HCT116 (cell line): Measurements from ENCODE around the gene NUP153. TPM values are rescaled to one million over a fixed set of nuclear protein-coding genes. Genes with fewer than 3 reads are reported as not detected.

Experiments used
- ATAC-seq: fragments of 200-7000 bp; cut with Tn5 transposase; 2 replicates; pipeline ENCODE4 v1.9.1; 2020; ENCODE audit warnings: mild to moderate bottlenecking, moderate library complexity
- BruUV-seq: library from RNA; stranded (reverse); fragments of 400-500 nt; replicated peaks from 2 replicates; lab custom pipeline; 2021; lab: Mats Ljungman, UMichigan
- CTCF ChIA-PET: fragments of 300-600 bp; sonication (Branson Sonifier 250); formaldehyde crosslinking; loops from one replicate; lab custom pipeline; 2021; ENCODE audit warnings: antibody characterized with exemption; lab: Charles Lee
- POLR2A ChIA-PET: fragments of 300-600, 350-600 bp; sonication (Branson Sonifier 250); formaldehyde crosslinking; loops from one replicate; lab custom pipeline; 2021; ENCODE audit warnings: antibody characterized with exemption; lab: Charles Lee
- RAD21 ChIA-PET, 2 experiments: fragments of 300-600 bp; sonication (Branson Sonifier 250); formaldehyde crosslinking; loops; one replicate each; lab custom pipeline; 2023; ENCODE audit warnings: low total read pairs in 2 of 2; ENCODE audit not compliant: uncharacterized antibody in 2 of 2, unreplicated experiment in 2 of 2, low non-redundant PET in 1 of 2; lab: Charles Lee
- DNase-seq: peaks from one replicate; pipeline ENCODE4 v3.0.0-alpha.2; 2010; ENCODE audit warnings: low read depth, low spot score
- H2AFZ ChIP-seq: fragments of 200-600 bp; shearing (Covaris generic), sonication (generic); 2 replicates; pipeline ENCODE4 v1.6.1; 2017; ENCODE audit warnings: low read depth, mixed run types, mixed read lengths, antibody characterized with exemption, low read length; ENCODE audit not compliant: poor library complexity, severe bottlenecking
- H3K27ac ChIP-seq: 2 replicates; pipeline ENCODE4 v1.5.1; 2012; ENCODE audit warnings: low read depth, low read length
- H3K27me3 ChIP-seq: fragments of 200-600 bp; sonication (generic); 2 replicates; pipeline ENCODE4 v1.6.1; 2016; ENCODE audit warnings: mixed run types, low read length, mixed read lengths; ENCODE audit not compliant: insufficient read depth
- H3K36me3 ChIP-seq, 2 experiments: fragments of 200-500 bp in 1 of 2; fragments of 200-600 bp in 1 of 2; sonication (Bioruptor generic) in 1 of 2; sonication (generic) in 1 of 2; 2 replicates each; pipeline versions ENCODE4 v1.5.1 to v1.6.1; 2014 to 2016; ENCODE audit warnings: low read length in 2 of 2, inconsistent platforms in 1 of 2, mixed read lengths in 1 of 2, mixed run types in 1 of 2; ENCODE audit not compliant: insufficient read depth in 2 of 2, control insufficient read depth in 1 of 2
- H3K4me1 ChIP-seq, 2 experiments: fragments of 200-600 bp in 1 of 2; sonication (generic) in 1 of 2; 2 replicates each; pipeline versions ENCODE4 v1.5.1 to v1.6.1; 2012 to 2017; ENCODE audit warnings: low read length in 2 of 2, inconsistent platforms in 1 of 2, mild to moderate bottlenecking in 1 of 2, mixed read lengths in 1 of 2, mixed run types in 1 of 2, moderate library complexity in 1 of 2; ENCODE audit not compliant: insufficient read depth in 2 of 2, control insufficient read depth in 1 of 2
- H3K4me2 ChIP-seq: fragments of 200-600 bp; sonication (generic); 2 replicates; pipeline ENCODE4 v1.6.1; 2017; ENCODE audit warnings: mixed run types, low read length, mixed read lengths
- H3K4me3 ChIP-seq, 2 experiments: fragments of 200-600 bp in 1 of 2; sonication (generic) in 1 of 2; replicated peaks in 1 of 2; 2 replicates each; pipeline ENCODE4 v1.5.1; 2011 to 2016; ENCODE audit warnings: low read length in 2 of 2, control low read depth in 1 of 2, low read depth in 1 of 2, mild to moderate bottlenecking in 1 of 2, mixed read lengths in 1 of 2, mixed run types in 1 of 2
- H3K79me2 ChIP-seq: fragments of 200-600 bp; sonication (generic); 2 replicates; pipeline ENCODE4 v1.6.1; 2017; ENCODE audit warnings: mild to moderate bottlenecking, mixed run types, low read length, moderate library complexity, mixed read lengths; ENCODE audit not compliant: insufficient read depth
- H3K9ac ChIP-seq: fragments of 200-600 bp; sonication (generic); 2 replicates; pipeline ENCODE4 v1.6.1; 2016; ENCODE audit warnings: low read length, mixed read lengths
- H3K9me2 ChIP-seq: fragments of 200-600 bp; sonication (generic), shearing (Covaris generic); 2 replicates; pipeline ENCODE4 v1.6.1; 2017; ENCODE audit warnings: mixed run types, mild to moderate bottlenecking, moderate library complexity; ENCODE audit not compliant: insufficient read depth
- H3K9me3 ChIP-seq, 2 experiments: fragments of 200-500 bp in 1 of 2; fragments of 200-600 bp in 1 of 2; sonication (Bioruptor generic) in 1 of 2; sonication (generic) in 1 of 2; 2 replicates each; pipeline ENCODE4 v1.6.1; 2014 to 2017; ENCODE audit warnings: low read length in 2 of 2, mixed read lengths in 2 of 2, inconsistent platforms in 1 of 2, low read depth in 1 of 2, mild to moderate bottlenecking in 1 of 2, mixed run types in 1 of 2, moderate library complexity in 1 of 2; ENCODE audit not compliant: control insufficient read depth in 1 of 2, insufficient read depth in 1 of 2
- H4K20me1 ChIP-seq: fragments of 200-600 bp; sonication (generic), shearing (Covaris generic); 2 replicates; pipeline ENCODE4 v1.6.1; 2017; ENCODE audit warnings: mixed run types, mild to moderate bottlenecking, moderate library complexity; ENCODE audit not compliant: insufficient read depth
- EGR1 ChIP-seq: IDR thresholded peaks from 2 replicates; pipeline ENCODE4 v1.6.1; 2012; ENCODE audit warnings: low read depth
- FOSL1 ChIP-seq: IDR thresholded peaks from 2 replicates; pipeline ENCODE4 v1.6.1; 2012; ENCODE audit warnings: low read depth
- JUND ChIP-seq: IDR thresholded peaks from 2 replicates; pipeline ENCODE4 v1.6.1; 2012
- RAD21 ChIP-seq: IDR thresholded peaks from 2 replicates; pipeline ENCODE4 v1.6.1; 2012; ENCODE audit warnings: low read depth, mild to moderate bottlenecking
- SP1 ChIP-seq: IDR thresholded peaks from 2 replicates; pipeline ENCODE4 v1.6.1; 2012; ENCODE audit warnings: low read depth
- SRF ChIP-seq: IDR thresholded peaks from 2 replicates; pipeline ENCODE4 v1.6.1; 2012; ENCODE audit warnings: low read depth
- TCF7L2 ChIP-seq: IDR thresholded peaks from 2 replicates; pipeline ENCODE4 v1.7.0; 2011; ENCODE audit warnings: borderline replicate concordance, inconsistent platforms; ENCODE audit not compliant: insufficient read depth, insufficient read length; ENCODE audit errors: extremely low read depth
- ZBTB33 ChIP-seq: IDR thresholded peaks from 2 replicates; pipeline ENCODE4 v1.6.1; 2011; ENCODE audit warnings: mild to moderate bottlenecking, low read length, moderate library complexity; ENCODE audit not compliant: insufficient replicate concordance; ENCODE audit errors: extremely low read depth
- ZFX ChIP-seq: fragments of 450-650 bp; IDR thresholded peaks from 2 replicates; pipeline ENCODE4 v1.6.1; 2017
- ZNF274 ChIP-seq: fragments of 200-500 bp; sonication (Bioruptor generic); IDR thresholded peaks from 2 replicates; pipeline ENCODE4 v1.6.1; 2014; ENCODE audit warnings: mild to moderate bottlenecking, low read depth, low read length, inconsistent platforms
- intact Hi-C: fragments of 100-400 bp; cut with micrococcal nuclease; formaldehyde crosslinking; loops from 2 replicates; pipeline ENCODE4 v1.10.0; 2022
- total RNA-seq: library from RNA; stranded (reverse); gene quantifications from one replicate; pipeline ENCODE4 v1.2.1, GENCODE V29; 2021; ENCODE audit not compliant: unreplicated experiment
- TF ChIP-seq, protein P1 (sequence below): IDR thresholded peaks from 2 replicates; pipeline ENCODE4 v1.6.1; 2012
- TF ChIP-seq, protein P2 (sequence below): IDR thresholded peaks from 2 replicates; pipeline ENCODE4 v1.6.1; 2012; ENCODE audit warnings: low read depth

The NUP153 gene
- total RNA-seq, 1 experiment from 2014 or later: 51.6 TPM

DNA sequence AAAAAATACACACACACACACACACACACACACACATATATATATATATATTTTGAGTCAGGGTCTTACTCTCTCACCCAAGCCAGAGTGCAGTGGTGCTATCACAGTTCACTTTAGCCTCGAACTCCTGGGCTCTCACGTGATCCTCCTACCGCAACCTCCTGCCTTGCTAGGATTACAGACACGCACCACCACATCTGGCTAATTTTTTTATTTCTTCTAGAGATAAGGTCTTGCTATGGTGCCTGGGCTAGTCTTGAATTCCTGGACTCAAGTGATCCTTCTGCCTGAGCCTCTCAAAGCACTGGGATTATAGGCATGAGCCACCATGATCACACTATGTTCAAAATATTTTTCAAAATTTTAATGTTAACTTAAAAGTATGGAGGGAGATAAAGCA is 43.5 kb downstream of the NUP153 start (continued):
- TF ChIP-seq, protein P1, sequence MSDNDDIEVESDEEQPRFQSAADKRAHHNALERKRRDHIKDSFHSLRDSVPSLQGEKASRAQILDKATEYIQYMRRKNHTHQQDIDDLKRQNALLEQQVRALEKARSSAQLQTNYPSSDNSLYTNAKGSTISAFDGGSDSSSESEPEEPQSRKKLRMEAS: no peak
- TF ChIP-seq ZFX (no peak), RAD21 (no peak)

GRCh38 chr6:17662585-17662984 is 44.1 kb downstream of the NUP153 start:
- no peaks in the 10 kb centered on the region for H3K27me3 ChIP-seq
- ChIA-PET RAD21 (no interaction called here), POLR2A (no interaction called here), CTCF (no interaction called here)
- H3K4me2 ChIP-seq: no peak overlapping the region
- H3K27ac ChIP-seq: no peak overlapping the region
- peaks cover 93% of the 10 kb centered on the region for H3K79me2 ChIP-seq
- BruUV-seq: no TSS peak
- peaks cover 34 to 52% of the 10 kb centered on the region in 2 experiments for H3K36me3 ChIP-seq
- no peak overlapping the region for H2AFZ ChIP-seq
- H3K9ac ChIP-seq: no peak overlapping the region
- no peak overlapping the region for H3K4me3 ChIP-seq
- no peaks in the 10 kb centered on the region for H3K9me3 ChIP-seq
- TF ChIP-seq SP1 (no peak), EGR1 (no peak), FOSL1 (no peak), SRF (no peak), ZFX (no peak), JUND (no peak), TCF7L2 (no peak), ZNF274 (no peak), ZBTB33 (no peak)
- TF ChIP-seq, protein P2, sequence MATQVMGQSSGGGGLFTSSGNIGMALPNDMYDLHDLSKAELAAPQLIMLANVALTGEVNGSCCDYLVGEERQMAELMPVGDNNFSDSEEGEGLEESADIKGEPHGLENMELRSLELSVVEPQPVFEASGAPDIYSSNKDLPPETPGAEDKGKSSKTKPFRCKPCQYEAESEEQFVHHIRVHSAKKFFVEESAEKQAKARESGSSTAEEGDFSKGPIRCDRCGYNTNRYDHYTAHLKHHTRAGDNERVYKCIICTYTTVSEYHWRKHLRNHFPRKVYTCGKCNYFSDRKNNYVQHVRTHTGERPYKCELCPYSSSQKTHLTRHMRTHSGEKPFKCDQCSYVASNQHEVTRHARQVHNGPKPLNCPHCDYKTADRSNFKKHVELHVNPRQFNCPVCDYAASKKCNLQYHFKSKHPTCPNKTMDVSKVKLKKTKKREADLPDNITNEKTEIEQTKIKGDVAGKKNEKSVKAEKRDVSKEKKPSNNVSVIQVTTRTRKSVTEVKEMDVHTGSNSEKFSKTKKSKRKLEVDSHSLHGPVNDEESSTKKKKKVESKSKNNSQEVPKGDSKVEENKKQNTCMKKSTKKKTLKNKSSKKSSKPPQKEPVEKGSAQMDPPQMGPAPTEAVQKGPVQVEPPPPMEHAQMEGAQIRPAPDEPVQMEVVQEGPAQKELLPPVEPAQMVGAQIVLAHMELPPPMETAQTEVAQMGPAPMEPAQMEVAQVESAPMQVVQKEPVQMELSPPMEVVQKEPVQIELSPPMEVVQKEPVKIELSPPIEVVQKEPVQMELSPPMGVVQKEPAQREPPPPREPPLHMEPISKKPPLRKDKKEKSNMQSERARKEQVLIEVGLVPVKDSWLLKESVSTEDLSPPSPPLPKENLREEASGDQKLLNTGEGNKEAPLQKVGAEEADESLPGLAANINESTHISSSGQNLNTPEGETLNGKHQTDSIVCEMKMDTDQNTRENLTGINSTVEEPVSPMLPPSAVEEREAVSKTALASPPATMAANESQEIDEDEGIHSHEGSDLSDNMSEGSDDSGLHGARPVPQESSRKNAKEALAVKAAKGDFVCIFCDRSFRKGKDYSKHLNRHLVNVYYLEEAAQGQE: no peak
- no peaks in the 10 kb centered on the region for H3K4me1 ChIP-seq
- DNase-seq (no peak), ATAC-seq (no peak)
- no peaks in the 10 kb centered on the region; the same call in 1 of the 2 replicates for H4K20me1 ChIP-seq
- intact Hi-C loops: no loop called here
- no peaks in the 10 kb centered on the region for H3K9me2 ChIP-seq
